GM21737 (cell line): ENCODE results near the gene SOCS6.
"Not testable (repeated sequence)": the region's sequence is repeated elsewhere in the genome, so short reads cannot be mapped to it uniquely, and the experiment has no call there.

Experiments
- ATAC-seq: cut with Tn5 transposase; IDR thresholded peaks from one replicate; pipeline ENCODE4 v1.9.1; 2021; ENCODE audit warnings: mild to moderate bottlenecking, moderate library complexity; ENCODE audit not compliant: unreplicated experiment

Gene SOCS6, protein sequence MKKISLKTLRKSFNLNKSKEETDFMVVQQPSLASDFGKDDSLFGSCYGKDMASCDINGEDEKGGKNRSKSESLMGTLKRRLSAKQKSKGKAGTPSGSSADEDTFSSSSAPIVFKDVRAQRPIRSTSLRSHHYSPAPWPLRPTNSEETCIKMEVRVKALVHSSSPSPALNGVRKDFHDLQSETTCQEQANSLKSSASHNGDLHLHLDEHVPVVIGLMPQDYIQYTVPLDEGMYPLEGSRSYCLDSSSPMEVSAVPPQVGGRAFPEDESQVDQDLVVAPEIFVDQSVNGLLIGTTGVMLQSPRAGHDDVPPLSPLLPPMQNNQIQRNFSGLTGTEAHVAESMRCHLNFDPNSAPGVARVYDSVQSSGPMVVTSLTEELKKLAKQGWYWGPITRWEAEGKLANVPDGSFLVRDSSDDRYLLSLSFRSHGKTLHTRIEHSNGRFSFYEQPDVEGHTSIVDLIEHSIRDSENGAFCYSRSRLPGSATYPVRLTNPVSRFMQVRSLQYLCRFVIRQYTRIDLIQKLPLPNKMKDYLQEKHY

DNA sequence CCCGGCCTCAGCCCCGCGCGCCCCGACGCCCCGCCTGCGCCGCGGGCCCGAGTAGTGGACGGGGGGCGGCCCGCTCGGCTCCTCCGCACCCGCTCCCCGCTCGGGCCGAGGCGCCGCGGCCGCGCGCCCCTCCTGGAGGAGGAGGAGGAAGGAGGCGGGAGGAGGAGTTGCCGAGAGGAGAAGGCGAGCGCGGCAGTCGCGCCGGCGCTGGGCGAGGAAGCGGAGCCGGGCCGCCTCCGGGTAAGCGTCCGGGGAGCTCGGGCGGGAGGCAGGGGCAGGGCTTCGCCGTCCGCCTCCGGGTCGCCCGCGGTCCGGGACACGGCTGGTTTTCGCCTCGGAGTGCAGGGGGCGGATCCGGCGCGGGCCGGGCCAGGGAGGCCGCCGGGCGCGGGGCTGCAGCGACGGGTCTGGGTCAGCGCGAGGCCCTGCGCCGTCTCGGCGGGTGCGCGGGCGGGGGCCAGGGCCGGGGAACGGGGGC lies at the start of gene SOCS6:
Gene SOCS6 (plus strand): TSS at position 195 of the 478 bp plus-strand sequence. CDS start 35,624 bp downstream, outside the sequence.
- ATAC-seq: peak; percentile 75

DNA sequence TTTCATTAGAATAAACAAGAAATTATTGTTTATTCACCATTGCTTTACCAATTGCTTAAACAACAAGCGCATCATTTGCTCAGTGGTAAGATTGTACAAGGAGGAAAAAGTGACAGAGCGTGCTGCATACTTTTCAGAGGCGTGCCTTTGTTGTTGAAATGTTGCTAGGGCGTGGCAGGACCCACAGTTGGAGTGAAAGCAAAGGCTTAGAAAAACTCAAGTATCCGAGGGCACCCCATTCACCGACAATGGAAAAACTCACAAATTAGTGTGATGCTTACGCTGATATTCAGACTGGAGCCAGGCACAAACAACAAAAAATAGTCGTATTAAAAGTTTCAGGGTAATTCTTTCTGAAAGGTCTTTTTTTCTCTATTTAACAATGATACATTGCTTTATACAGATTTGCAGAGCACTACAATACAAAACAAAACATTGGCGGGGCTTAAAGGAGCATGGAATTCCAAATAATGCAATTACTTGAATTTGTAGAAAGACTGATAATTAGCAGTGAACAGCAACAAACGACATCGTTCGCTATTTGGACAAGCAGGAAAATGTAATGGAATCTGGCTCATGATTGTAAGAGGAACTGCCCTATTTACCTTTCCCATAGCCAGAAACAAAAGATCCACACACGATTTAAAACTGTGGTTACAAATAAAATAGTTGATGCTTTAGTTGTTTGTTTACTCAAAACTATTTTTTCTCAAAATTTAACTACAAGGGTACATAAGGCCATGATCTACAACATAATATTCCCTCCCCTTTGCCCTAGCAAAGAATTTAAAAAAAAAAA lies 45.5 kb upstream of the SOCS6 start:
- no peak for ATAC-seq

DNA sequence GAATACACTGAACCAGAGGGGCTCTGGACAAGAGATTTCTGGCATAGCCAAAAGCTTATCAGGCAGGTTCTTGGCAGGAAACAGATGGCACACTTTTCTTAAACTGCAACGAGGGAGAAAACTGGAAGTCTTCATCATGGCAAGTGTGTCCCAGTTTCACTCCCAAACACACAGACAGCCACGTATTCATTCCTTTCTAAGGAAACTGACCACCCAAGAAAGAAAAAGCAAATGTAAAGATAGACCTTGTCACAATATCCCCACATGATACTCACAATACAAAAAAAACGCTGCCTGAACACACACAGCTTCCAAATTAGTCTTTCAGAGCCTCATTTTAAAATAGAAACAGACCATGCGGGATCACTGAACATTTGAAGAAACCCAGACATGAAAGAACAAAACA lies 42.8 kb upstream of the SOCS6 start:
- ATAC-seq: no peak

DNA sequence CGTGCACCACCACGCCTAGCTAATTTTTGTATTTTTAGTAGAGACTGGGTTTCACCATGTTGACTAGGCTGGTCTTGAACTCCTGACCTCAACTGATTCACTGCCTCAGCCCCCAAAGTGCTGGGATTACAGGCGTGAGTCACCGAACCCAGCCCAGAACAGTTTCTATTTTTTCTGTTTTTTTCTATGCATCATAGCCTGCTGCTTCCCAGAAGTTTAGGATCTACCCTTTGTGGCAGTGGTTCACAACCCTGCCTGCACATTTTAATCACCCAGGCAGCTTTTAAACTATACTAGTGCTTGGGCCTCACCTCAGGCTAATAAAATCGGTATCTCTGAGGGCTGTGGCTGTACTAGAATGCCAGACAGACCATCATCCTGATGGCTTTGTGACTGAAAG lies 39.7 kb upstream of the SOCS6 start:
- ATAC-seq: no peak

DNA sequence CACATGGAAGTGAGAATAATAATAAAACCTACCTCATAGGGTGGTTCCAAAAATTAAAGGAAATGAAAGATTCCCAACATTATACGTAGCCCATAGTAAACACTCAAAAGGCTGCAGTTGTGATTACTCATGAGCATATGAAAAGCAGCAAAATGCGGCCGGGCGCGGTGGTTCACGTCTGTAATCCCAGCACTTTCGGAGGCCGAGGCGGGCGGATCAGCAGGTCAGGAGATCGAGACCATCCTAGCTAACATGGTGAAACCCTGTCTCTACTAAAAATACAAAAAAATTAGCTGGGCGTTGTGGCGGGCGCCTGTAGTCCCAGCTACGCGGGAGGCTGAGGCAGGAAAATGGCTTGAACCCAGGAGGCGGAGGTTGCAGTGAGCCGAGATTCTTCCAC lies 39.0 kb upstream of the SOCS6 start:
- ATAC-seq: not testable (repeated sequence)

DNA sequence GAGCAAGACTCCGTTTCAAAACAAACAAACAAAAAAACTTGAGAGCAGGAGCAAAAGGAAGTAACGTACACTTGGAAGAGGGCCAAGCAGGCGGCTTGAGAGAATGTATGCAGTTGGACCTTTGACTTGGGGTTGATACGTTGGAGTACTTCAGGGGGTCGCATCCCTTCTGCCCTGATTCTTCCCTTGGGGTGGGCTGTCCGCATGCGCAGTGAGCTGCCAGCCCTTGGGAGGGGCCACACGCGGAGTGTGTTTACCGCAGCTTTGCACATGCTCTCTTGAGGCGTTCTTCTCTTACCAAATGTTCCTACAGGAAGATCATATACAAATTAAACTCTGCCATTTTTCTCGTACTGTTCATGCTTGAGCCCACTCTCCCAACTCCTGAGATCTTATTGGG lies 38.1 kb upstream of the SOCS6 start:
- no peak for ATAC-seq

DNA sequence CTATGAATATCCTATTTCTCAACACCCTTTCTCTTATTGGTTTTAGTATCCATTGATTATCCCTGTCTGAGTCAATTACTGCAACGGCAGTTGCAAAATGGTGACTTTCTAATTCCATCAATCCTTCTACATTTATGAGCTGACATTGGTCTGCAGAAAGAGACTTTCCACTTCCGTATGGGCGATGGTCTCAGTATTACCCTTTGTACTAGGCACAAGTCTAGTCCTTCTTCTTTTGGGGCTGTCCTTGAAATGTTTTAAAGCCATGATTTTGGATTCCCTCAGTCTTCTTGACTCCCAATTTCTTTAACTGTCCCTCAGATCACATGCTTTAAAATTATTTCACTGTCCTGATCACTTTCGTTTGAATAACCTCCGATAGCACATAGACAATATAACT lies 32.7 kb upstream of the SOCS6 start:
- no peak for ATAC-seq

DNA sequence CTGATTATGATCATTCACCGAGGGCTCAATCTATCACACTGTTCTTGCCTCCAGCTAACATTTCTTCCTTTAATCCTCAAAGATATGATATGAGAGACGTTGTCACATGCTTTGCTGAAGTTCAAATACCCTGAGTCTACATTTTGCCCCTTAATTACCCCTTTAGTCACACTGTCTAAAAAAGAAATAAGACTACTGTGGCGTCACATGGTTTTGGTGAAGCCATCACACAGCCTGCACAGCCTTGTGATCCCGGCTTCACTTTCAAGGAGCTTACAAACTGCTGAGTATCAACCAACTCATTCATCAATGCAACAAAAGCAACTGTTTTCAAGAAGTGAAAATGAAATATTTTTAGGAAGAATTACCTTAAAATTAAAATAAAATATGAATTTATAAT lies 31.9 kb upstream of the SOCS6 start:
- ATAC-seq: no peak

DNA sequence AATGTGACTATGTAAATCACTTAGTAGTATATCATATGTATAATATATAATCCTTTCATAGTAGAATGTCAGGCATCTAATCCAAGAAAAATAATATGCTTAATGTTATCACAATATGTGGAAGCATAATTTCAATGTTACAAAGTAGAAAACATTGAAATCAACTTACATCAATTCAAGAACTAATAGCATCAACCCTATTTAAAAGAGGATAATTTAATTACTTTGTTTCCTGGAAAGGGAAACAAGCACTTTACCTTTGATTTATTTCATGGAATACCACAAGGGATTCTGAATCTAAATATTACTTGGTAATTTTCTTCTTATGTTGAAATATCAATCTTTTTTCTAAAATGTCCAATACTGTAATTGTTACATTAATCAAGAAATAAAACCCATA lies 30.6 kb upstream of the SOCS6 start:
- no peak for ATAC-seq

DNA sequence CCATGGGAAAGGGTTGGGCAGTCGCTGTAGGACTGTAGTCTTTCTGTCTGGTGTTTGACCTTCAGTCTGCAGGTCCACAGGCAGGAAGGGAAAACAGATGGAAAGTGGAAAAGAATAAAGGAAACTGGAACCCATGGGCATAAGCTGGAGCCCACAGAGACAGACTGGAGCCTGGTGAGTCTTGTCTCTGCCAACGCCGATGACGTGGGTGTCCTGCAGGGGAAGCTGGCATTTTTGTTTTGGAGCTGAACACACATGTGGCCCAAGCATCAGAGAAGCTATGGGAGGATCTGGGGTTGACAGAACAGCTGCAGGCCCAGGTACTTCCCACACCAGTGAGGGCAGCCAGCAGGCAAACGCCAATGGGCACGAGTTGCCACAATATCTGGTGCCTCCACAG lies 28.2 kb upstream of the SOCS6 start:
- no peak for ATAC-seq

DNA sequence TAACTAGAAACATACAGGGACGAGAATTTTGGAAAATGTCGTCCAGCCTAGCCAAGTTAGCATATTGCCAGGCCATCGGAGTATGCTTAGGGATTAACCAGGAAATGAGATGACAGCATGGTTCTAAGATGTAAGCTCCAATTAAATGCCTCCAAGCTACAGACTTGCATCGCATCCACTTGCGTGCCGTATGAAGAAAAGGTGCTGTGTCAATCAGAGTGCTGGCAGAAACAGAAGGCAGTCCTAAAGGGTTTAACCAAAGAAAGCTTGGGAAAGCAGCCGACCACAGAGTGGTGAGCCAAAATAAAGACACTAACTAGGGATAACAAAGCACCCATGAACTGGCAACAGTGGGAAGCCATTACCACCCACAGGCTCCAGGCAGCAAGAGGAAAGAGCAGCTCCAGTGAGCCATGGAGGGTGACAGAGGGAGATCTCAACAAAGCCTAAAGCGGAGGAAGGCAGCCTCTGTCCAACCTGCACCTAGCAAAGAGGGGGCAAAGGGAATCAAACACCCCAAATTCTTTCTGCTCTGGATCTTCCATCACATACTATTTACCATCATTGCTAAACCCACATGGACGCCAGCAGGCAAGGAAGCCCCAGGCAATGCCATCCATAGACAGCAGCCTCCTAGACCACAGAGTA lies 27.6 kb upstream of the SOCS6 start:
- no peak for ATAC-seq

DNA sequence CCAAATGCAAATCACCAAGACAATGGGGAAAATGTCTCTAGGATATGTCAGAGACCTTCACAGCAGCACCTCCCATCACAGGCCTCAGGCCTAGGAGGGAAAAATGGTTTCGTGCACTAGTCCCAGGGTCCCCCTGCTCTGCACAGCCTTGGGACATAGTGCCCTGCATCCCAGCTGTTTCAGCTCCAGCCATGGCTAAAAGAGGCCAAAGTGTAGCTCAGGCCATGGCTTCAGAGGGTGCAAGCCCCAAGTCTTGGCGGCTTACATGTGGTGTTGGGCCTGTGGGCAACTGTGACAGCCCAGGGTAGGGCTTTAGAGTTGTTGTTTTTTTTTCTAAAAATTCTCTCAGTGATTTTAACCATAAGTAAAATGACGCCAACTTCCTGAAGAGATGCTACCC lies 25.5 kb upstream of the SOCS6 start:
- ATAC-seq: no peak

DNA sequence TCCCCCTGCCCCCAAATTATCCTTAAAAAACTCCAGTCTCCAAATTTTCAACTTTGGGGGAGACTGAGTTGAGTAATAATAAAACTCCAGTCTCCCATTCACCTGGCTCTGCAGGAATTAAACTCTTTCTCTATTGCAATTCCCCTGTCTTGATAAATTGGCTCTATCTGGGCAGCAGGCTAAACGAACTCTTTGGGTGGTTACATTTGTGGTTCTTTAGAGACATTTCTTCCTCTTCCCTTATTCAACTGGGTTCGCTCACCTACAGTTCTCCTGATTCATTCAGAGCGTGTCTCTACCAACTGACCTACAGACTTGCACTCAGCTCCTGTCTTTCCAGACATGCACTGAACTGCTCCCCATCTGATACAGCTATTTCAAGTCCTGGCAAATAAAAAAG lies 17.1 kb upstream of the SOCS6 start:
- no peak for ATAC-seq

DNA sequence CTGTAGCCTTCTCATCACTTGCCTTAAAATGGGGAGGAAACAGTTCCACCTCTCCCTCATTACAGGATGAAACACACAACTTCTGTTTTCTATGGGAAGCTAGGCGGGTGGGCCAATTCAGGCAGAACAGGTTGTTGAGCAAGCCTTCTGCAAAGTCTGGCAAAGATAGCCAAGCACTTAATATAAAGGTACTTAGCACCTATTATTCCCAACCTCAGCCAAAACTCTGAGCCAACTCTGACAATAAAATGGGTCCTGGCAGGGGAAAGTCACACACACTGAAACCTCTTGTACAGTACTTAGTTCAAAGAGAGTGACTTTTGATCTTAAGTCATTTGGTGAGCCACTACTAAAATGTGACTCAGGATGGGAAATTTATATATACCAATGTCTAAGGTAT lies 15.8 kb upstream of the SOCS6 start:
- ATAC-seq: no peak

DNA sequence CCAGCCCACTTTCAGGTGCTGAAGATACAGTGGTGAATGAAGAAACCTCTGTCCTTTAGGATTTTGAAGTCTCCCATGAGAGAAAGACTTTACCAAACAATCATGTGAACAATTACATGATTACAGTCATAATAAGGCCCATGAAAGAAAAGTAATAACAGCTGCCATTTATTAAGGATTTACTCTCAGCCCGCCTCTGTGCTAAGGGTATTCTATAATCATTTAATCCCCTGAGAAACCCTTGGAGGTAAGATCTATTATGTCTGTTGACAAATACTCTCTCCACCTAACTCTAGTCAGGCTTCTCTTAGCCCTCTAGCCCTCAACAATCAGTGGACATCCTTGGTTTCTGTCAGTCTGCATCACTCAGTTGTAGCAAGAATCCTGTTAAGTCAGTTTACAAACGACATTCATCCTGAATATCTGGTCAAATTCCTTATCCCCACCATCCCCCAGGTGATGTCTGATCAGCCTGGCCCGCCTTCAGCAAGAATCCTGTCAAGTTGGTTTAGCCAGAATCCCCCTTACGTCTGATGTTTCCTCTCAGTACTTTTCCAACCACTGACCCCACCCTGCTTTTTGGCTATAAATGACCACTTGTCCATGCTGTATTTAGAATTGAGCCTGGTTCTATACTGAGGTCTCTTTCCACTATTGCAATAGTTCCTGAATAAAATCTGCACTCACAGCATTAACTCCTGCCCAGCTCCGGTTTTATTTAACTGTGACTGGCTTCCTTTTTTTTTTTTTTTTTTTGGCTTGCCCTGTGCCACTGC lies 12.2 kb upstream of the SOCS6 start:
- no peak for ATAC-seq

DNA sequence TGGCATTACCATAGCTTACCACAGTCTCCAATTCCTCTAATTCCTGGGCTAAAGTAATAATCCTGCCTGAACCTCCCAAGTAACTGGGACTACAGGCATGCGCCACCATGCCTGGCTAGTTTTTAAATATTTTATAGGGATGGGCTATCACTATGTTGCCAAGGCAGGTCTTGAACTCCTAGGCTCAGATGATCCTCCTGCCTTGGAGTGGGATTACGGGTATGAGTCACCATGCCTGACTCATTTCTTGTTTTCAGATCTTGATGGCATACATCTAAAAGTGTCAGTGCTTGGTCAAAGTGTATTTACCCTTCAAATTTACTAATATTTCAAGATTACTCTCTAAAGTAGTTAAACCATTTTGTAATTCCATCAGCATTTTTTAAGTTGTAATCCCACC lies 9.4 kb upstream of the SOCS6 start:
- ATAC-seq: no peak

DNA sequence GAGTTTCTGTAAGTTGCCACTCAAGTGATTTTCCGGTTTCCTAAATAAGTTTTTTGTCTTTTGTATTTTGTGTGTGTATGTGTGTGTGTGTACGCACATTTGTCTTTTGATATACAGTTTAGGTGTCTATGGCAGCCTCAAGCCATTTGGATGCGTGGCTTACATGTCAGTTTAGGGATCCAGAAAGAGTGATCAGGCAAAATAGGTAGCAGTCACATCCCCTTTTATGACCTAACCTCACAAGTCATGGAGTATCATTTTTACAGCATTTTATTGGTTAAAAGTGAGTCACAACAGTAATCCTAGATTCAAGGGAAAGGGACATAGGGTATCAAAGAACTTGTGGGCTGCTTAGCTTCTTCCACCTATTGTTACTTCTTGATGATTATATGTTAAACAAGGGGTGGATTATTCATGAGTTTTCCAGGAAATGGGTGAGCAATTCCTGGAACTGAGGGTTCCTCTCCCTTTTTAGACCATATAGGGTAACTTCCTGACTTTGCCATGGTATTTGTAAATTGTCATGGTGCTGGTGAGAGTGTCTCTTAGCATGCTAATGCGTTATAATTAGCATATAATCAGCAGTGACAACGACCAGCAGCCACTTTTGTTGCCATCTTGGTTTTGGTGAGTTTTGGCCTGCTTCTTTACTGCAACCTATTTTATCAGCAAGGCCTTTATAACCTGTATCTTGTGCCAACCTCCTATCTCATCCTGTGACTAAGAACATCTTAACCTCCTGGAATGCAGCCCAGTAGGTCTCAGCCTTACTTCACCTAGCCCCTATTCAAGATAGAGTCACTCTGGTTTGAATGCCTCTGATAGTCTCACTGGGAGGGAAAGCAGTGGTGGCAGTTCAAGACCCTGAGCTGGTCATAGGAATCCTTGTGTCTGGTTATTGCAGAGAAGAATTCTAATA lies 8.6 kb upstream of the SOCS6 start:
- no peak for ATAC-seq

DNA sequence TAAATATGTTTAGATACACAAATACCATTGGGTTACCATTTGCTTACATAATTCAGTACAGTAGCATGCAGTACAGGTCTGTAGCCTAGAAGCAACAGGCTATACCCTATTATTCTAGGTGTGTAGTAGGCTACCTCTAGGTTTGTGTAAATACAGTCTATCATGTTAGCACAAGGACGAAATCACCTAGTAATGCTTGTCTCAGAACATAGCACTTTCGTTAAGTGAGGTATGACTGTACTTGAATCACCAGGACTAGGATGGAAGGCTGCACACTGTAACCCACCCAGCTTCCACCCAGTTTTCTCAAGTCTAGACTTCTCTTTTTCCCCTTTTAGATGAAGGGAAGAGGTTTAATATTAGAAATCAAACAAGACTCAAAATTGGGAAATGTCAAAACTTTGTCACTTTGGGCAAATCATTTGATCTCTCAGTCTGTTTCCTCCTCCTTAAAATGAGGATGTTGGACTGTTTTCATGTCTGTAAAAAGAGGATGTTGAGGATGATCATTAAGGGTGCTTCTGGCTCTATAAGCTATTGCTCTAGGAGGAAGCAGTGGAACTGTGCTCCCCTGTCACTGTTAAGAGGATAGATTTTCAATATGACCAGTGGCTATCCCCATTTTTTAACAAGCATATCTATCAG lies 3.7 kb upstream of the SOCS6 start:
- ATAC-seq: no peak

DNA sequence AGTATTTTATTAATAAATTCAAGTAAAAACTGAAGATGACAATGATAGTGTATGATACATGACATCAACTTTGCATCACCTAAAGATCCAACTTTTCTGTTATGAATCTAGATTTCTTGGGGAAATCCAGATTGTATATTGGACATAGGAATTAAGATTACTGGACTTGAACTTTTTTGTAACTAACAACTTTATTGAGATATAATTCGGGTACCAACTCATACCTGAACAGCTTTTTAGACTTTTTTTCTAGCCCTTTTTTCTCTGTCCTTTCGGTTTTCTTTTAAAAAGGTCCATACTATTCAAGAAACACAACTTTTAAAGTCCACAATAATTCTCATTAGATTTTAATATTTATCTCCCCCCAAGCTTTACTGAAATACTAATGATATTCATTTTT lies 1.1 kb upstream of the SOCS6 start:
- no peak for ATAC-seq
